ENCODE measurements around the gene SWSAP1.

- no peak for TF ChIP-seq CTCF (IDR thresholded peaks at IDR 0.05)
- TF ChIP-seq SMAD4 (CRISPR knock-in tag; IDR thresholded peaks at IDR 0.05) = no peak
- TF ChIP-seq SMAD3 (CRISPR knock-in tag; IDR thresholded peaks at IDR 0.05; ENCODE audit: borderline replicate concordance) = no peak
- TF ChIP-seq ATF3 (CRISPR knock-in tag; conservative IDR thresholded peaks at IDR 0.05) = no peak
- no peak for TF ChIP-seq KAT7 (CRISPR knock-in tag; IDR thresholded peaks at IDR 0.05; ENCODE audit: borderline replicate concordance)
Measured at GRCh38 chr19:11370744-11371143, 3.7 kb upstream of the SWSAP1 start.

Measured in WTC11 (cell line).